Measurements from ENCODE around the gene PCDH9. TPM values are rescaled to one million over a fixed set of nuclear protein-coding genes. Genes with fewer than 3 reads are reported as not detected.
A peak's percentile ranks its signal among the peaks of the same experiment; 100 is the strongest.

PCDH9 gene
- total and polyA plus RNA-seq, 2 of the 13 experiments (the other 11 are each of a cell fraction or from before 2014, with no cell fraction given): 0.09 TPM; not detected in 1

GRCh38 chr13:67230404-67231288 is 510 bp upstream of the PCDH9 start (continued):
- TF ChIP-seq CENPX (CRISPR knock-in tag; IDR thresholded peaks at IDR 0.05) (no peak), ZNF468 (CRISPR knock-in tag; IDR thresholded peaks at IDR 0.05) (no peak), ZNF431 (CRISPR knock-in tag; IDR thresholded peaks at IDR 0.05; ENCODE audit: borderline replicate concordance, low read depth) (no peak; the same call in 1 of the 2 replicates), ZNF569 (CRISPR knock-in tag; IDR thresholded peaks at IDR 0.05; ENCODE audit: borderline replicate concordance) (no peak), ZNF615 (CRISPR knock-in tag; IDR thresholded peaks at IDR 0.05; ENCODE audit: borderline replicate concordance) (no peak), E2F2 (CRISPR knock-in tag; IDR thresholded peaks at IDR 0.05; ENCODE audit: borderline replicate concordance) (no peak), ZNF703 (CRISPR knock-in tag; IDR thresholded peaks at IDR 0.05; ENCODE audit: borderline replicate concordance) (0 out of 2 replicates have a peak, but pooled peaks have one; percentile 30), ZNF580 (CRISPR knock-in tag; IDR thresholded peaks at IDR 0.05; ENCODE audit: borderline replicate concordance, low read depth) (0 out of 2 replicates have a peak, but pooled peaks have one; percentile 67), KLF6 (CRISPR knock-in tag; IDR thresholded peaks at IDR 0.05) (0 out of 2 replicates have a peak, but pooled peaks have one; percentile 47), SP1 (IDR thresholded peaks at IDR 0.05) (no peak), SP1 (CRISPR knock-in tag; IDR thresholded peaks at IDR 0.05) (peak; percentile 88; the same call in 1 of the 2 replicates), SSRP1 (CRISPR knock-in tag; IDR thresholded peaks at IDR 0.05) (no peak), HMGA1 (CRISPR knock-in tag; conservative IDR thresholded peaks at IDR 0.05) (no peak), NR2C2 (CRISPR knock-in tag; IDR thresholded peaks at IDR 0.05; ENCODE audit: borderline replicate concordance) (peak; percentile 23; the same call in 1 of the 2 replicates), MYNN (CRISPR knock-in tag; IDR thresholded peaks at IDR 0.05; ENCODE audit: low read depth) (no peak), RELA (CRISPR knock-in tag; IDR thresholded peaks at IDR 0.05) (no peak), HNF4A (CRISPR knock-in tag; IDR thresholded peaks at IDR 0.05) (no peak), RARG (CRISPR knock-in tag; IDR thresholded peaks at IDR 0.05; ENCODE audit: low read depth) (no peak), ZNF570 (CRISPR knock-in tag; IDR thresholded peaks at IDR 0.05; ENCODE audit: borderline replicate concordance) (no peak), RORA (CRISPR knock-in tag; IDR thresholded peaks at IDR 0.05) (no peak), RBM22 (optimal IDR thresholded peaks at IDR 0.05; ENCODE audit: low read length) (no peak), HMGXB4 (CRISPR knock-in tag; IDR thresholded peaks at IDR 0.05; ENCODE audit: borderline replicate concordance in 1 of 2, low read depth in 1 of 2) (peak; percentile 26 to 68; a peak in 2 of 4 replicates), ZSCAN22 (CRISPR knock-in tag; IDR thresholded peaks at IDR 0.05) (no peak), MIER2 (CRISPR knock-in tag; IDR thresholded peaks at IDR 0.05) (peak; percentile 56), ZNF138 (CRISPR knock-in tag; IDR thresholded peaks at IDR 0.05; ENCODE audit: low read depth) (no peak), KAT8 (CRISPR knock-in tag; IDR thresholded peaks at IDR 0.05) (peak; percentile 75; the same call in 1 of the 2 replicates)
- TF ChIP-seq, protein P1, sequence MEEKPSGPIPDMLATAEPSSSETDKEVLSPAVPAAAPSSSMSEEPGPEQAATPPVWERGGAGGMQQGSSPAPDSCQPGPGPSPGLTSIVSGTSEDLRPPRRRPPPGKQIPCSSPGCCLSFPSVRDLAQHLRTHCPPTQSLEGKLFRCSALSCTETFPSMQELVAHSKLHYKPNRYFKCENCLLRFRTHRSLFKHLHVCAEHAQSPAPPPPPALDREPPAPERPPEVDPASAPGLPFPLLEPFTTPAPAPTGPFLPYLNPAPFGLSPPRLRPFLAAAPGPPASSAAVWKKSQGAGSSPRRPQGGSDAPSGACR (CRISPR knock-in tag; IDR thresholded peaks at IDR 0.05): no peak
